OCI-LY1 (cell line): ENCODE results near the gene APEX1.

Experiments used
- CTCF ChIP-seq: fragments of 200-600 bp; sonication (generic), shearing (Covaris generic); IDR thresholded peaks from 2 replicates; pipeline ENCODE4 v1.5.1; 2017; ENCODE audit warnings: mild to moderate bottlenecking, antibody characterized with exemption, low read length, moderate library complexity, mixed read lengths
- EZH2 ChIP-seq: fragments of 200-600 bp; sonication (generic), shearing (Covaris generic); IDR thresholded peaks from 2 replicates; pipeline ENCODE4 v1.8.0; 2017; ENCODE audit warnings: borderline replicate concordance, mixed run types, mild to moderate bottlenecking, antibody characterized with exemption, low read length, moderate library complexity, mixed read lengths

DNA sequence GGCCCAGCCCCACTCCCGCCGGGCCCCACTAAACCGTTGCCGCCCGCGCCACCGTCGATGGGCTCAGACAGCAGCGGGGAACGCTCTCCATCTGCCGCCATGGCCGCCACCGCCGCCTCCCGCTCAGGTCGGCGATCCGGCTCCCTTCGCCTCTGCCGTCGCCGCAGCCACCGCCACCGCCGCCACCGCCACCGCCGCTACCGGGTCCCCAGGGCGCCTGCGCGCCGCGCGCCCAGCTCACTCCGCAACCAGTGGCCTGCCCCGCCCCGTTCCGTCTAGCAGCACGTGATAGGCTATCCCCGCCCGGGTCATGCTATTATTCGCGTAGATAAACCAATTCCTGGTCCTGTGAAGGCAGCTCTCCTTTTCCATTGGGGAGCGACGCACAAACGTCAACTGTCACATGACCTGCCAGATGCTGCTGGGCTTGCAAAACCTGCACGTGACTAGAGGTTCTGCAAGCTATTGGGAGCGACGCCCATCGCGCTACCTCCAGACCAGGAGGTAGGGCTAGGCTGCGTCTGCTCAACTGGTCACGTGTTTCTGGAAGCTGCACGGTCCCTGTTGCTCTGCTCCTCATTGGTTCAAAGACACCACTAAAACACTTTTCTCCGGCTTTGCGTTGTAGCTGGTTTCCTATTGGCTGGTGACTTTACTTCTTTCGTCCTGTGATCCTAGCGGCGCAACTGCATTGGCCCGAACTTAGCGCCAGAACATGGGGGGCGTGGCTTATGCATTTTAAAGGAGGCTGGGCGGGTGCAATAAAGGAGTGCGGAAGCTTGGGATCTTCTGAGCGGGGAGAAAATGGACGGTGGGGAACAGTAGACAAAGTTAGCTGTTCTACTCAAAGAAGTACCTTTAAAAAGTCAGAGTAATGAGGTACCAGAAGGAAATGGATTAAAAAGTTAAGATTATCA lies 6.5 kb downstream of the APEX1 start, which contains the start of gene PIP4P1:
- no peak for TF ChIP-seq CTCF
- no peak for TF ChIP-seq EZH2
